Omental fat pad (tissue), 4 donors: ENCODE data around the gene MOGAT3. TPM values are rescaled to one million over a fixed set of nuclear protein-coding genes. Genes with fewer than 3 reads are reported as not detected.

Experiments
- ATAC-seq: fragments of 150-250 bp; one replicate; pipeline ENCODE4 v1.9.1; 2016; ENCODE audit warnings: mild to moderate bottlenecking, moderate library complexity; ENCODE audit not compliant: low FRiP score
- DNase-seq: peaks from one replicate; pipeline ENCODE4 v3.0.0-alpha.2; 2019; ENCODE audit warnings: low spot score
- CTCF ChIP-seq, 3 donors: fragments of 450-650 bp; IDR thresholded peaks; one replicate each; pipeline ENCODE4 v1.5.1; 2016 to 2017; ENCODE audit warnings: antibody characterized with exemption in 3 of 3, mild to moderate bottlenecking in 3 of 3, moderate library complexity in 2 of 3
- total RNA-seq, 4 donors: library from RNA; depleted of rRNA; stranded (reverse); fragments of >200 nt; gene quantifications; one replicate each; pipeline ENCODE4 v1.1.0, GENCODE V29; 2016

Gene MOGAT3
- total RNA-seq, 4 donors from 2014 or later, result not detected

- TF ChIP-seq CTCF (IDR thresholded peaks at IDR 0.05), result no peak
- ATAC-seq (no peak), DNase-seq (no peak)
Observed at GRCh38 chr7:101175664-101176063, 25.2 kb downstream of the MOGAT3 start.

GRCh38 chr7:101174322-101174854 lies 26.4 kb downstream of the MOGAT3 start:
- DNase-seq (no peak), ATAC-seq (no peak)
- TF ChIP-seq CTCF (IDR thresholded peaks at IDR 0.05), result no peak

GRCh38 chr7:101173752-101174244 lies 27.0 kb downstream of the MOGAT3 start:
- DNase-seq (no peak), ATAC-seq (no peak)
- no peak for TF ChIP-seq CTCF (IDR thresholded peaks at IDR 0.05)

GRCh38 chr7:101172854-101173751 lies 27.7 kb downstream of the MOGAT3 start:
- ATAC-seq (peak; percentile 58), DNase-seq (no peak)
- no peak for TF ChIP-seq CTCF (IDR thresholded peaks at IDR 0.05)

- ATAC-seq (no peak), DNase-seq (no peak)
- no peak for TF ChIP-seq CTCF (IDR thresholded peaks at IDR 0.05)
Observed at GRCh38 chr7:101172005-101172853, 28.6 kb downstream of the MOGAT3 start.

GRCh38 chr7:101171442-101171837 lies 29.4 kb downstream of the MOGAT3 start:
- no peak for ATAC-seq
- TF ChIP-seq CTCF (IDR thresholded peaks at IDR 0.05), result no peak
- no peak for DNase-seq
